ENCODE data around the gene CADPS2. TPM values are rescaled to one million over a fixed set of nuclear protein-coding genes. Genes with fewer than 3 reads are reported as not detected.

CADPS2 gene
- polyA plus RNA-seq, 2 donors, result 1.6 to 3.3 TPM

- Histone ChIP-seq H3K9me3 (ENCODE audit: control insufficient read depth in 2 of 2, insufficient read depth in 1 of 2, low read depth in 1 of 2, low read length in 1 of 2) (no peaks in the 10 kb centered on the region), H3K27ac (ENCODE audit: low read depth in 2 of 2, low read length in 1 of 2) (no peak overlapping the region), H3K4me1 (ENCODE audit: control insufficient read depth in 2 of 2, insufficient read depth in 2 of 2, low read length in 1 of 2) (no peaks in the 10 kb centered on the region), H3K27me3 (ENCODE audit: control insufficient read depth in 1 of 2, insufficient read depth in 2 of 2, low read length in 2 of 2) (no peaks in the 10 kb centered on the region), H3K36me3 (ENCODE audit: control insufficient read depth in 2 of 2, insufficient read depth in 2 of 2, low read length in 1 of 2) (no peaks in the 10 kb centered on the region), H3K4me3 (ENCODE audit: low read depth in 1 of 2, low read length in 2 of 2) (no peak overlapping the region)
- WGBS, 2 donors, result 87 to 90% methylated on average over 3 of the region's 3 CpGs
Observed at GRCh38 chr7:122457325-122457724, 428.9 kb downstream of the CADPS2 start.

- Histone ChIP-seq H3K36me3 (ENCODE audit: control insufficient read depth in 2 of 2, insufficient read depth in 2 of 2, low read length in 1 of 2) (no peaks in the 10 kb centered on the region), H3K27ac (ENCODE audit: low read depth in 2 of 2, low read length in 1 of 2) (no peak overlapping the region), H3K4me1 (ENCODE audit: control insufficient read depth in 2 of 2, insufficient read depth in 2 of 2, low read length in 1 of 2) (no peaks in the 10 kb centered on the region), H3K9me3 (ENCODE audit: control insufficient read depth in 2 of 2, insufficient read depth in 1 of 2, low read depth in 1 of 2, low read length in 1 of 2) (no peaks in the 10 kb centered on the region), H3K4me3 (ENCODE audit: low read depth in 1 of 2, low read length in 2 of 2) (no peak overlapping the region), H3K27me3 (ENCODE audit: control insufficient read depth in 1 of 2, insufficient read depth in 2 of 2, low read length in 2 of 2) (no peaks in the 10 kb centered on the region)
- 82 to 86% methylated on average over 4 of the region's 4 CpGs for WGBS, 2 donors
Observed at GRCh38 chr7:122454776-122455507, 431.3 kb downstream of the CADPS2 start.

GRCh38 chr7:122453432-122453831 lies 432.8 kb downstream of the CADPS2 start:
- Histone ChIP-seq H3K4me3 (ENCODE audit: low read depth in 1 of 2, low read length in 2 of 2) (no peak overlapping the region), H3K36me3 (ENCODE audit: control insufficient read depth in 2 of 2, insufficient read depth in 2 of 2, low read length in 1 of 2) (no peaks in the 10 kb centered on the region), H3K4me1 (ENCODE audit: control insufficient read depth in 2 of 2, insufficient read depth in 2 of 2, low read length in 1 of 2) (no peaks in the 10 kb centered on the region), H3K27ac (ENCODE audit: low read depth in 2 of 2, low read length in 1 of 2) (no peak overlapping the region), H3K9me3 (ENCODE audit: control insufficient read depth in 2 of 2, insufficient read depth in 1 of 2, low read depth in 1 of 2, low read length in 1 of 2) (no peaks in the 10 kb centered on the region), H3K27me3 (ENCODE audit: control insufficient read depth in 1 of 2, insufficient read depth in 2 of 2, low read length in 2 of 2) (no peaks in the 10 kb centered on the region)

GRCh38 chr7:122448893-122449589 lies 437.2 kb downstream of the CADPS2 start:
- H3K4me3 ChIP-seq (ENCODE audit: low read depth in 1 of 2, low read length in 2 of 2), result no peak overlapping the region
- H3K4me1 ChIP-seq (ENCODE audit: control insufficient read depth in 2 of 2, insufficient read depth in 2 of 2, low read length in 1 of 2), result no peaks in the 10 kb centered on the region
- H3K27me3 ChIP-seq (ENCODE audit: control insufficient read depth in 1 of 2, insufficient read depth in 2 of 2, low read length in 2 of 2), result no peaks in the 10 kb centered on the region
- no peaks in the 10 kb centered on the region for H3K36me3 ChIP-seq (ENCODE audit: control insufficient read depth in 2 of 2, insufficient read depth in 2 of 2, low read length in 1 of 2)
- 86% methylated on average over 5 of the region's 5 CpGs for WGBS, 2 donors
- no peak overlapping the region for H3K27ac ChIP-seq (ENCODE audit: low read depth in 2 of 2, low read length in 1 of 2)
- no peaks in the 10 kb centered on the region for H3K9me3 ChIP-seq (ENCODE audit: control insufficient read depth in 2 of 2, insufficient read depth in 1 of 2, low read depth in 1 of 2, low read length in 1 of 2)

DNA sequence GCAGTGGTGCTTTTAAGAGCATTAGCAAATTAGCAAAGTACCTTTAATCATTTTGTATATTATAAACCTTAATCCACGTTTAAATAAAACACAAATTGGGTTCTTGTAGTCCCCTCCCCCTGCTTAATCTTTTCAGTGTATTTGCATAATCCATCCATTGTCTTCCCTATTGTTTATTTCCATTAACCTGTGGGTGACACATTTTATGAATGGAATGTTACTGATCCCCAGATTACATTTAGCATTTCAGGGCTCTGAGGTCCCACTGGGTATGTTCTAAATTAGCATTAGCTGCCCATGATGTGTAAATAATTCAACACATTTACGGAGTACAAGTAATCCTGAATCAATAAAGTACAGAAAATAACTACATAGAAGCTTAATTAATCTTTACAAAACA lies 443.3 kb downstream of the CADPS2 start:
- WGBS, 2 donors, result 23 to 36% methylated on average over 2 of the region's 2 CpGs
- H3K36me3 ChIP-seq (ENCODE audit: control insufficient read depth in 2 of 2, insufficient read depth in 2 of 2, low read length in 1 of 2), result no peaks in the 10 kb centered on the region
- no peak overlapping the region for H3K4me3 ChIP-seq (ENCODE audit: low read depth in 1 of 2, low read length in 2 of 2)
- no peak overlapping the region for H3K27ac ChIP-seq (ENCODE audit: low read depth in 2 of 2, low read length in 1 of 2)
- no peaks in the 10 kb centered on the region for H3K9me3 ChIP-seq (ENCODE audit: control insufficient read depth in 2 of 2, insufficient read depth in 1 of 2, low read depth in 1 of 2, low read length in 1 of 2)
- H3K4me1 ChIP-seq (ENCODE audit: control insufficient read depth in 2 of 2, insufficient read depth in 2 of 2, low read length in 1 of 2), result no peaks in the 10 kb centered on the region
- H3K27me3 ChIP-seq (ENCODE audit: control insufficient read depth in 1 of 2, insufficient read depth in 2 of 2, low read length in 2 of 2), result no peaks in the 10 kb centered on the region

GRCh38 chr7:122438492-122438891 lies 447.8 kb downstream of the CADPS2 start:
- H3K36me3 ChIP-seq (ENCODE audit: control insufficient read depth in 2 of 2, insufficient read depth in 2 of 2, low read length in 1 of 2), result no peaks in the 10 kb centered on the region
- 82 to 89% methylated on average over 1 of the region's 1 CpG for WGBS, 2 donors
- H3K9me3 ChIP-seq (ENCODE audit: control insufficient read depth in 2 of 2, insufficient read depth in 1 of 2, low read depth in 1 of 2, low read length in 1 of 2), result no peaks in the 10 kb centered on the region
- no peak overlapping the region for H3K4me3 ChIP-seq (ENCODE audit: low read depth in 1 of 2, low read length in 2 of 2)
- H3K4me1 ChIP-seq (ENCODE audit: control insufficient read depth in 2 of 2, insufficient read depth in 2 of 2, low read length in 1 of 2), result no peaks in the 10 kb centered on the region
- H3K27me3 ChIP-seq (ENCODE audit: control insufficient read depth in 1 of 2, insufficient read depth in 2 of 2, low read length in 2 of 2), result no peaks in the 10 kb centered on the region
- H3K27ac ChIP-seq (ENCODE audit: low read depth in 2 of 2, low read length in 1 of 2), result no peak overlapping the region

DNA sequence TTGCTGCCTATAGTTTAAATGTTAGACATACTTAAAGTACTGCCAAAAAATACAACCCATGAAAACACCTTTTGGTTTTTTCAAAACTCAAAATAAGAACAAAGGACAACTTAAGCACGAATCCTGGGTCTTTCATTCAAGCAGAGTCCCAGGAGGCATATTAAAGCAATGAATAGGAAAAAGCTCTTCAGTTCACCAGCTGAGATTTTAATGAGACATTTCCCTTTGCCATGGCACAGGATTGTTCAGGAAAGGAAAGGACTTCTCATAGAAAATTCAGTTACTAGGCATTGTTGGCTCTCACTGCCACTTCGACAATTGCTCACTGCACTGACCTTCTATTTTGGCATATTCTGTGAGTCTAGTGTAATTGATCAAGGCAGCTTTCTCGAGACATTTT lies 448.3 kb downstream of the CADPS2 start:
- no peak overlapping the region for H3K27ac ChIP-seq (ENCODE audit: low read depth in 2 of 2, low read length in 1 of 2)
- H3K4me1 ChIP-seq (ENCODE audit: control insufficient read depth in 2 of 2, insufficient read depth in 2 of 2, low read length in 1 of 2), result no peaks in the 10 kb centered on the region
- no peak overlapping the region for H3K4me3 ChIP-seq (ENCODE audit: low read depth in 1 of 2, low read length in 2 of 2)
- no peaks in the 10 kb centered on the region for H3K27me3 ChIP-seq (ENCODE audit: control insufficient read depth in 1 of 2, insufficient read depth in 2 of 2, low read length in 2 of 2)
- H3K36me3 ChIP-seq (ENCODE audit: control insufficient read depth in 2 of 2, insufficient read depth in 2 of 2, low read length in 1 of 2), result no peaks in the 10 kb centered on the region
- 38 to 50% methylated on average over 3 of the region's 3 CpGs for WGBS, 2 donors
- no peaks in the 10 kb centered on the region for H3K9me3 ChIP-seq (ENCODE audit: control insufficient read depth in 2 of 2, insufficient read depth in 1 of 2, low read depth in 1 of 2, low read length in 1 of 2)

GRCh38 chr7:122433765-122434164 lies 452.5 kb downstream of the CADPS2 start:
- Histone ChIP-seq H3K4me3 (ENCODE audit: low read depth in 1 of 2, low read length in 2 of 2) (no peak overlapping the region), H3K4me1 (ENCODE audit: control insufficient read depth in 2 of 2, insufficient read depth in 2 of 2, low read length in 1 of 2) (no peaks in the 10 kb centered on the region), H3K27me3 (ENCODE audit: control insufficient read depth in 1 of 2, insufficient read depth in 2 of 2, low read length in 2 of 2) (no peaks in the 10 kb centered on the region), H3K9me3 (ENCODE audit: control insufficient read depth in 2 of 2, insufficient read depth in 1 of 2, low read depth in 1 of 2, low read length in 1 of 2) (no peaks in the 10 kb centered on the region), H3K36me3 (ENCODE audit: control insufficient read depth in 2 of 2, insufficient read depth in 2 of 2, low read length in 1 of 2) (no peaks in the 10 kb centered on the region), H3K27ac (ENCODE audit: low read depth in 2 of 2, low read length in 1 of 2) (no peak overlapping the region)
- 63 to 65% methylated on average over 2 of the region's 2 CpGs for WGBS, 2 donors

- WGBS, 2 donors, result 17 to 34% methylated on average over 1 of the region's 1 CpG
- H3K4me3 ChIP-seq (ENCODE audit: low read depth in 1 of 2, low read length in 2 of 2), result no peak overlapping the region
- no peaks in the 10 kb centered on the region for H3K4me1 ChIP-seq (ENCODE audit: control insufficient read depth in 2 of 2, insufficient read depth in 2 of 2, low read length in 1 of 2)
Observed at GRCh38 chr7:122430710-122431109, 455.6 kb downstream of the CADPS2 start.

GRCh38 chr7:122429926-122430325 lies 456.3 kb downstream of the CADPS2 start:
- no peak overlapping the region for H3K4me3 ChIP-seq (ENCODE audit: low read depth in 1 of 2, low read length in 2 of 2)
- H3K9me3 ChIP-seq (ENCODE audit: control insufficient read depth in 2 of 2, insufficient read depth in 1 of 2, low read depth in 1 of 2, low read length in 1 of 2), result no peaks in the 10 kb centered on the region
- no peaks in the 10 kb centered on the region for H3K27me3 ChIP-seq (ENCODE audit: control insufficient read depth in 1 of 2, insufficient read depth in 2 of 2, low read length in 2 of 2)
- no peaks in the 10 kb centered on the region for H3K36me3 ChIP-seq (ENCODE audit: control insufficient read depth in 2 of 2, insufficient read depth in 2 of 2, low read length in 1 of 2)
- WGBS, 2 donors, result 55 to 66% methylated on average over 2 of the region's 2 CpGs
- H3K27ac ChIP-seq (ENCODE audit: low read depth in 2 of 2, low read length in 1 of 2), result no peak overlapping the region
- H3K4me1 ChIP-seq (ENCODE audit: control insufficient read depth in 2 of 2, insufficient read depth in 2 of 2, low read length in 1 of 2), result no peaks in the 10 kb centered on the region

More at GRCh38 chr7:122430710-122431109, 455.6 kb downstream of the CADPS2 start:
- Histone ChIP-seq H3K27me3 (ENCODE audit: control insufficient read depth in 1 of 2, insufficient read depth in 2 of 2, low read length in 2 of 2) (no peaks in the 10 kb centered on the region), H3K9me3 (ENCODE audit: control insufficient read depth in 2 of 2, insufficient read depth in 1 of 2, low read depth in 1 of 2, low read length in 1 of 2) (no peaks in the 10 kb centered on the region), H3K27ac (ENCODE audit: low read depth in 2 of 2, low read length in 1 of 2) (no peak overlapping the region), H3K36me3 (ENCODE audit: control insufficient read depth in 2 of 2, insufficient read depth in 2 of 2, low read length in 1 of 2) (no peaks in the 10 kb centered on the region)

Measured in esophagus (tissue), 2 donors.